ENCODE data around the gene SNCG.
"Not testable (repeated sequence)": the region's sequence is repeated elsewhere in the genome, so short reads cannot be mapped to it uniquely, and the experiment has no call there.

The SNCG gene

DNA sequence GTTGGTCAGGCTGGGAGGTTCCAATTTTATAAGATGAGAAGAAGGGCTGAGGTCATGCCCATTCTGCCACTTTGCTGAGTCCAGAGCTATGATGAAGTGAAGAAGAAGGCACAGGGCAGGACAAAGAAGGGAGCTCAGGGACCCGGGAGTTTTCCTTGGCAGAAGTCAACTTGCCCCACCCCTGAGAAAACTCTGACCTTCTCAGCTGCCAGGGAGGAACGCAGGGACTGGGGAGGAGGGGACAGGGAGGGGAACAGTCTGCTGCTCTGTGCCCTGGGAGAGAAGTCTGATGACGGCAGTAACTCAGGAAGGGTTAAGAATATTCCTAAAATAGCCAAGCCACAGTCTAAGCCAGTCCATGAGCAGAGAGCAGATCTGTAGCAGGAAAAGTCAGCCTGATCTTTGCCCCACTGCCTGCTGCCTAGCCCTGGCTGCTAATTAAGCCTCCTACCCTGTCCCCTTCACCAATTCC is 21.6 kb downstream of the SNCG start:
- no peak for DNase-seq

DNA sequence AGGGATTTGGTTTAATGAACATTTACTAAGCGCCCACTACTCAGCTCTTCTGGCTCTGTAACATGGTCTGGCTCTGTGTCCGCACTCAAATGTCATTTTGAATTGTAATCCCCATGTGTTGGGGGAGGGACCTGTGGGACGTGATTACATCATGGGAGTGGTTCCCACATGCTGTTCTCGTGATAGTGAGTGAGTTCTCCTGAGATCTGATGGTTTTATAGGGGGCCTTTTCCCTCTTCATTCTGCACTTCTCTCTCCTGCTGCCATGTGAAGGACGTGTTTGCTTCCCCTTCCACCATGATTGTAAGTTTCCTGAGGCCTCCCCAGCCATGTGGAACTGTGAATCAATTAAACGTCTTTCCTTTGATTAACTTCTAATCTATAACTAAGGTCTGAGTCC is 22.6 kb downstream of the SNCG start:
- not testable (repeated sequence) for DNase-seq

DNA sequence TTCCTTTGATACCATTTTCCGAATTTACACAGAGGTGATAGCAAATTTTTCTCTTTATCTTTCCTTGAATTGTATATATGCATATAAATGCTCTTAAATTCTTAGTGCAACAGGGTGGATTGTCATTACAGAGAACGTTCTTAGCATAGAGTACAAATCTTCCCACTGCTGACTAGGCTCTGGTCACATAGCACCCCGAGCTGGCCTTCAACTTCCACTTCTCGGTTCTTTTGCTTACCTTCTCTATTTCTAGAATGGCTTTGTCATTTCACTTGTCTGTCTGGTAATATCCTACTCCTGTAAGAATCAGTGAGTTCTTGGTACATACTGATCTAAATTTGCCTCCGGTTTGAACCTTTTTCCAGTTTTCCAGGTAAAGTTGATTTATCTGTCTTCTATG is 23.3 kb downstream of the SNCG start:
- DNase-seq = no peak

DNA sequence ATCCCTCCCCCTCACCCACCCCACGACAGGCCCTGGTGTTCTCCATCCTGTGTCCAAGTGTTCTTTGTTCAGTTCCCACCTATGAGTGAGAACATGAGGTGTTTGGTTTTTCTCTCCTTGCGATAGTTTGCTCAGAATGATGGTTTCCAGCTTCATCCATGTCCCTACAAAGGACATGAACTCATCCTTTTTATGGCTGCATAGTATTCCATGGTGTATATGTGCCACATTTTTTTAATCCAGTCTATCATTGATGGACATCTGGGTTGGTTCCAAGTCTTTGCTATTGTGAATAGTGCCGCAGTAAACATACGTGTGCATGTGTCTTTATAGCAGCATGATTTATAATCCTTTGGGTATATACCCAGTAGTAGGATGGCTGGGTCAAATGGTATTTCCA is 26.1 kb downstream of the SNCG start:
- not testable (repeated sequence) for DNase-seq

DNA sequence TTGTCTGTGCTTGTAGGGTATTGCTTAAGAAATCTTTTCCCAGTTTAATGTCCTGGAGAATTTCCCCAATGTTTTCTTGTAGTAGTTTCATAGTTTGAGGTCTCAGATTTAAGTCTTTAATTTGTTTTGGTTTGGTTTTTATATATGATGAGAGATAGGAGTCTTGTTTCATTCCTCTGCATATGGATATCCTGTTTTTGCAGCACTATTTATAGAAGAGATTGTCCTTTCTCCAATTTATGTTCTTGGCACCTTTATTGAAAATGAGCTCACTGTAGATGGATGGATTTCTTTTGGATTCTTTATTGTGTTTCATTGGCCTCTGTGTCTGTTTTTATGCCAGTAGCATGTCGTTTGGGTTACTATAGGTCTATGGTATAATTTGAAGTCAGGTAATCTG is 30.1 kb downstream of the SNCG start:
- no peak for DNase-seq

DNA sequence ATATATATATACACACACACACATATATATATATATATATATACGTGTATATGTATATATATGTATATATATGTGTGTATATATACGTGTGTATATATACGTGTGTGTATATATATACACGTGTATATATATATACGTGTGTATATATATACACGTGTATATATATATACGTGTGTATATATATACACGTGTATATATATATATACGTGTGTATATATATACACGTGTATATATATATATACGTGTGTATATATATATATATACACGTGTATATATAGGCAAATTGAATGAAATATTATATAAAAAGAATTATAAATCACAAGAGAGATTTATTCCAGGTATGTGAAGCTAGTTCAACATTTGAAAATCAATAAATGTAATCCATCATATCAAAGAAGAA is 33.0 kb downstream of the SNCG start:
- DNase-seq = not testable (repeated sequence)

DNA sequence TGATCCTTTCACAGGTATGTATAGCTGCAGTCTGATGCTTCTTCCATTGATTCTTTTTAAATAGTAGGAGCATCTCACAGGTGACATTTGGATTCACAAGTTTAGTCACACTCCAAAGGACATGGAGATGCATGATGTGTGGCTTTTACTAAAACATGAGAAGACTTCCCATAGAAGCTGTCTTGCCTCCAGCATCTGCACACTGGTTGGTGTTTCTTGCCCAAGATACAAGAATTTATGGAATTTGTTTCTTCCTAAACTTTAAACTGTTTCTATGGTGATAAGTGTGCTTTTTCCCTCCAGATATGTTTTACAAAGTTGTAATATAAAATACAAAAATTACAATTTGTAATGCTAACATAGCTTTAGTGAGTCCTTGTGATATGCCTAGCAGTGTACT is 34.1 kb downstream of the SNCG start:
- DNase-seq = no peak

DNA sequence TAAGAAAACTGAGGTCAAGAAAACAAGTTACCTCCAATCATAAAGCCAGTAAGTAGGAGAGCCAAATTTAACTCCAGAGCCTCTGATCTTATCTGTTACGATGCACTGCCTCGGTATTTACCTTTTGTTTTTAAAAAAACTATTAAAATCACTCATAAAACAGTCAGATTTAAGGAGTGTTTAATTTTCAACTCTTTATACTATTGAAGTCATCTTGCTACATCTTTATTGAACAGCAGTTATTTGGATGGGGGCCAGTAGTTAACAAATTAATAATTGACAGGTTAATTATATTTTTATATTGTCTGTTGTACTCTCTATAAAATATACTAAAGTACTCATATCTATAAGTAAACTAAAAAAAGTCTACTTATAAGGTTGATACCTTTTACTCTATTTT is 34.5 kb downstream of the SNCG start:
- DNase-seq = no peak

DNA sequence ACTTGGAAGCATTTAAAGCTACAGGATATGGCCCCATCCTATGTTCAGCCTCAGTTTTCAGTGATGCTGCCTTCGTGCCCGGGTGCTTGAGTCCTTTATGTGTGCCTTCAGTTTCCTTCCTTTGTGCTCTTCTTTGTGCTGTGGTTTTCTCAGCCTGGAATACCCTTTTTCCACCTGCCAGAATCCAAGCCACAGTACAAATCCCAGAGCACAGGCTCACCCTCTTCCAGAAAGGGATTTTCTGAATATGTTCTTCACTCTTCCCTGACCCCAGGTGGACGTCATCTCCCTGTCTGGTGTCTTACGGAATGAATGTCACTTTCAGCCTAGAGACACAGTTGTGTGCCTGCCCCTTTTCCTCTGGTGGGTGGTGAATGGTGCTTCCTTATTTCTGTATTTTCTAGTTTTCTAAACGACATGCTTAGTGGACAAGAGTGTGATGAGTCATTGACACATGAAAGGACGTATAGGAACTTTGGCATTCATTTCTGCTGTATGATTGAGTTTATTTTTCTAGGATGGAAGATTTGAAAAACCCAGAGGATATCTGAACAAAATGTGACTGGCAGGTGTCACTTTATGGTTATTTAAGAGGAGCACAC is 41.5 kb downstream of the SNCG start:
- DNase-seq = peak; percentile 5

DNA sequence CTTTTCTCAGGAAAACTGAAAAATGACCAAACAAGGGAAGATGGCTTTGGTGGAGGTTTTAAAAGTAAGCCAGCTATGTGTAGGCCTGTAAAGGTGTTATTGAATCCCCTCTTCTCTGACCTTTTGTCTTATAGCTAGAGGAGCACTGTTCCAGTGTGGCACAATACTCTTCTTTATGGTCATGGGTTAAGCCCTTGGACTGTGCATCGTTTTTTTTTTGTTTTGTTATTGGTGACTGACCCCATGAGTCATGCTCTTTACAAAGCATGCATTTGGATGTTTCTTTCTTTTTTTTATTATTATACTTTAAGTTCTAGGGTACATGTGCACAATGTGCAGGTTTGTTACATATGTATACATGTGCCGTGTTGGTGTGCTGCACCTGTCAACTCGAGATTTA is 42.1 kb downstream of the SNCG start:
- no peak for DNase-seq

DNA sequence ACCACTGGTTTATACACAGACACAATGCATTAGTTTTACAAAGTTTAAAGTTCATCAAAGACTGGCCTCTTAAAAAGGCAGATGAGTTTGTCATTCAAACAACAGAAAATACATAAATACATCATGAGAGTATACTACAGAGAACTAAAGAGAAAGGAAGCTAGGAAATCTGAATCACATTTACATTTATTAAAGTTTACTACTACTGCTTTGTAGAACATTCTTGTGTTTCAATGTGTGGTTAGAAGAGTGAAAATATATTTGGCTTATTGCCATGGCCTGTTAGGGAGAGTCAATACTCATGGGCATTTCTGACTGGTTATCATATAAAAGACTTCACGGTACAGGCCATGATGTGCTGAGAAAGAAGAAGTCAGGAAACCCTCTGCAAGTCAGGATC is 48.7 kb downstream of the SNCG start:
- DNase-seq = not testable (repeated sequence)

DNA sequence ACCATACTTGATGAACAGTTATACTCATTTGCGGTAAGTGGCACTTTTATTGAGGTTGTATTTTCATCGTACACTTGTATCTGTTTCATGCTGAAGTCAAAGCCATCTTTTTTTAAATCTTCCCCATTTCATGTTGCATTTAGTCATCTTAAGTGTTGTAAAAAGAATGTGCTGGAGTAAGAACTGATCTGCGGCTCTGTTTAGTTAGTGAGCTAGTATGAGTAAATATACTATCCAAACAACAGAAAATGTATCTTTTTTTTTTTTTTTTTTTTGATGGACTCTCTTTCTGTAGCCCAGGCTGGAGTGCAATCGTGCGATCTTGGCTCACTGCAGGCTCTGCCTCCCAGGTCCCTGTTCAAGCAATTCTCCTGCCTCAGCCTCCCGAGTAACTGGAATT is 49.3 kb downstream of the SNCG start:
- not testable (repeated sequence) for DNase-seq

DNA sequence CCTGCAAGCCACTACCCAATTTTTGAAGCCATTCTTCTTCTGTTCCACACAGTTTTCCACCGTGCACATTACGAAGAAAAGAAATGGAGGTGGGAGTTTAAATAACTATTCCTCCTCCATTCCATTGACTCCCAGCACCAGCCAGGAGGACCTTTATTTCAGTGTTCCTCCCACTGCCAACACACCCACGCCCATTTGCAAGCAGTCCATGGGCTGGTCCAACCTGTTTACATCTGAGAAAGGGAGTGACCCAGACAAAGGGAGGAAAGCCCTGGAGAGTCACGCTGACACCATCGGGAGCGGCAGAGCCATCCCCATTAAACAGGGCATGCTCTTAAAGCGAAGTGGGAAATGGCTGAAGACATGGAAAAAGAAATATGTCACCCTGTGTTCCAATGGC is 49.9 kb downstream of the SNCG start:
- DNase-seq = not testable (repeated sequence)

DNA sequence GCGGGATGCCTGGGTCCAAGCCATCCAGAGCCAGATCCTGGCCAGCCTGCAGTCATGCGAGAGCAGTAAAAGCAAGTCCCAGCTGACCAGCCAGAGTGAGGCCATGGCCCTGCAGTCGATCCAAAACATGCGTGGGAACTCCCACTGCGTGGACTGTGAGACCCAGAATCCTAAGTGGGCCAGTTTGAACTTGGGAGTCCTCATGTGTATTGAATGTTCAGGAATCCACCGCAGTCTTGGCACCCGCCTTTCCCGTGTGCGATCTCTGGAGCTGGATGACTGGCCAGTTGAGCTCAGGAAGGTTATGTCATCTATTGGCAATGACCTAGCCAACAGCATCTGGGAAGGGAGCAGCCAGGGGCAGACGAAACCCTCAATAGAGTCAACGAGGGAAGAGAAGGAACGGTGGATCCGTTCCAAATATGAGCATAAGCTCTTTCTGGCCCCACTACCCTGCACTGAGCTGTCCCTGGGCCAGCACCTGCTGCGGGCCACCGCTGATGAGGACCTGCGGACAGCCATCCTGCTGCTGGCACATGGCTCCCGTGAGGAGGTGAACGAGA is 50.8 kb downstream of the SNCG start:
- not testable (repeated sequence) for DNase-seq
